ENCODE data around the gene PIAS1. TPM values are rescaled to one million over a fixed set of nuclear protein-coding genes. Genes with fewer than 3 reads are reported as not detected.

PIAS1 gene
- total RNA-seq, 4 donors from 2014 or later: 91.6 to 202 (median 111) TPM

DNA sequence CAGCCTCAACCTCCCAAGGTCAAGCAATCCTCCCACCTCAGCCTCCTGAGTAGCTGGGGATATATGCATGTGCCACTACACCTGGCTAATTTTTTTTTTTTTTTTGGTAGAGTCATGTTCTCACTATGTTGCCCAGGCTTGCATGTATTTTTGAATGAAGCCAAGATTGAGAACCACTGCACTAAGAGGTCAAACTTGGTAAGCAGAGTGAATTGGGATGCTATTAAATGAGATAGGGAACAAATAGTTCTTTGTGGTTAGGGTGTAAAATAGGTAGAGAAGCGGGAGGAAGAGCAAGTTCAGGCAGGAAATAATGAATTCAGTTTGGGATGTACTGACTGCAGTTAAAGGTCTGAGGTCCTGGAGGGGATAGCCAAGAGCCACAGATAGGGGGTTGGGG lies 39.9 kb upstream of the PIAS1 start:
- TF ChIP-seq POLR2A (IDR thresholded peaks at IDR 0.05): no peak
- TF ChIP-seq, protein P1, sequence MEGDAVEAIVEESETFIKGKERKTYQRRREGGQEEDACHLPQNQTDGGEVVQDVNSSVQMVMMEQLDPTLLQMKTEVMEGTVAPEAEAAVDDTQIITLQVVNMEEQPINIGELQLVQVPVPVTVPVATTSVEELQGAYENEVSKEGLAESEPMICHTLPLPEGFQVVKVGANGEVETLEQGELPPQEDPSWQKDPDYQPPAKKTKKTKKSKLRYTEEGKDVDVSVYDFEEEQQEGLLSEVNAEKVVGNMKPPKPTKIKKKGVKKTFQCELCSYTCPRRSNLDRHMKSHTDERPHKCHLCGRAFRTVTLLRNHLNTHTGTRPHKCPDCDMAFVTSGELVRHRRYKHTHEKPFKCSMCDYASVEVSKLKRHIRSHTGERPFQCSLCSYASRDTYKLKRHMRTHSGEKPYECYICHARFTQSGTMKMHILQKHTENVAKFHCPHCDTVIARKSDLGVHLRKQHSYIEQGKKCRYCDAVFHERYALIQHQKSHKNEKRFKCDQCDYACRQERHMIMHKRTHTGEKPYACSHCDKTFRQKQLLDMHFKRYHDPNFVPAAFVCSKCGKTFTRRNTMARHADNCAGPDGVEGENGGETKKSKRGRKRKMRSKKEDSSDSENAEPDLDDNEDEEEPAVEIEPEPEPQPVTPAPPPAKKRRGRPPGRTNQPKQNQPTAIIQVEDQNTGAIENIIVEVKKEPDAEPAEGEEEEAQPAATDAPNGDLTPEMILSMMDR (IDR thresholded peaks at IDR 0.05): no peak
- H3K27ac ChIP-seq: no peak overlapping the region
- H3K4me3 ChIP-seq (replicated peaks in 1 of 3): no peak overlapping the region
- intact Hi-C loops (cut with DNase I): no loop called here
- H3K27me3 ChIP-seq: no peaks in the 10 kb centered on the region
- no peak for DNase-seq
- H3K36me3 ChIP-seq: no peaks in the 10 kb centered on the region
- WGBS, 2 donors: 91 to 94% methylated on average over 1 of the region's 1 CpG
- H3K4me1 ChIP-seq: no peaks in the 10 kb centered on the region
- no peaks in the 10 kb centered on the region for H3K9me3 ChIP-seq

- TF ChIP-seq, protein P1 (IDR thresholded peaks at IDR 0.05): no peak
- TF ChIP-seq POLR2A (IDR thresholded peaks at IDR 0.05): no peak
Observed at GRCh38 chr15:68015244-68015643, 38.9 kb upstream of the PIAS1 start.

GRCh38 chr15:68017201-68017600 lies 36.9 kb upstream of the PIAS1 start:
- Histone ChIP-seq H3K36me3 (no peaks in the 10 kb centered on the region), H3K27ac (no peak overlapping the region), H3K4me1 (peaks cover 0 to 4% of the 10 kb centered on the region in 2 donors), H3K27me3 (no peaks in the 10 kb centered on the region), H3K9me3 (no peaks in the 10 kb centered on the region), H3K4me3 (replicated peaks in 1 of 3) (no peak overlapping the region)
- intact Hi-C loops (cut with DNase I): no loop called here
- TF ChIP-seq POLR2A (IDR thresholded peaks at IDR 0.05): no peak
- TF ChIP-seq, protein P1 (IDR thresholded peaks at IDR 0.05): no peak
- 86 to 89% methylated on average over 6 of the region's 6 CpGs for WGBS, 2 donors
- no peak for DNase-seq

More at GRCh38 chr15:68015244-68015643, 38.9 kb upstream of the PIAS1 start:
- WGBS, 2 donors: 93 to 96% methylated on average over 3 of the region's 3 CpGs
- no peaks in the 10 kb centered on the region for H3K4me1 ChIP-seq
- no peak overlapping the region for H3K27ac ChIP-seq
- H3K27me3 ChIP-seq: no peaks in the 10 kb centered on the region
- no peak overlapping the region for H3K4me3 ChIP-seq (replicated peaks in 1 of 3)
- no peaks in the 10 kb centered on the region for H3K9me3 ChIP-seq
- H3K36me3 ChIP-seq: no peaks in the 10 kb centered on the region
- intact Hi-C loops (cut with DNase I): no loop called here
- DNase-seq: no peak

GRCh38 chr15:68018797-68019444 lies 35.2 kb upstream of the PIAS1 start:
- Histone ChIP-seq H3K27ac (no peak overlapping the region), H3K9me3 (no peaks in the 10 kb centered on the region), H3K4me3 (replicated peaks in 1 of 3) (no peak overlapping the region), H3K36me3 (no peaks in the 10 kb centered on the region), H3K4me1 (peaks cover 0 to 4% of the 10 kb centered on the region in 2 donors), H3K27me3 (no peaks in the 10 kb centered on the region)
- 80 to 81% methylated on average over 5 of the region's 5 CpGs for WGBS, 2 donors
- TF ChIP-seq, protein P1 (IDR thresholded peaks at IDR 0.05): no peak
- no peak for TF ChIP-seq POLR2A (IDR thresholded peaks at IDR 0.05)
- DNase-seq: no peak
- intact Hi-C loops (cut with DNase I): no loop called here

DNA sequence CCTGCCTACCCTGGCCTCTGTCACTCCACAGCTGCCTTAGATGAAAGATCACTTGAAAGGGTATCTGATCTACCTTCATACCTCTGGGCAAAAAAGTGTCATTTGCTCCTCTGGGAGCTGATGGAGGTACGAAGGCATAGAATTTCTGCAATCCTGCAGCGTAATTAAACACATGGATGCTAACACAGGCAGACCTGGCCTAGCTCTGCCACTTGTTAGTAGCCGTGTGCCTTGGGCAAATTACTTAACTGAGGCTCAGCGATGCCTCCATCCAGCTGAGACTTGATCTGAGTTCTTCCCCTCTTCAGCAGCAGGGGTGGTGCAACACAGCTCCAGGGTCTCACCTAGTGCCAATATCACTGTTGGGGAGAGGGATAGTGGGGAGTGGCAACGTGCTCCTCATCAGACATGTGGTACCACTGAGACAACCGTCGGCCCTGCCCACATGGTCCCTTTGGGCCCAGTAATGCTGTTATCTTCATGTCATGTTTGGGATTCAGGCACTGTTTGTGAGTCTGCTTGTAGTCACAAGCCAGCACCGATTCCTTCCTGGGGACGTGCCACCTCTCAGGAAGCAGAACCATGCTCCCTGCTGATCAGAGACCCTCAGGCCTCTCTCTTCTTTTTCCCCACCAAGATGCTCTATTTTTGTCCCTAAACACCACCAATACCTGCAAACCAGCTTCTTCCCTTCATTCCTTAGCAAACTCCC lies 34.1 kb upstream of the PIAS1 start:
- H3K4me3 ChIP-seq (replicated peaks in 1 of 3): no peak overlapping the region
- H3K9me3 ChIP-seq: no peaks in the 10 kb centered on the region
- no peaks in the 10 kb centered on the region for H3K27me3 ChIP-seq
- H3K36me3 ChIP-seq: no peaks in the 10 kb centered on the region
- no peak for DNase-seq
- TF ChIP-seq POLR2A (IDR thresholded peaks at IDR 0.05): no peak
- TF ChIP-seq, protein P1 (IDR thresholded peaks at IDR 0.05): no peak
- WGBS, 2 donors: 83 to 90% methylated on average over 9 of the region's 9 CpGs
- intact Hi-C loops (cut with DNase I): no loop called here
- peaks cover 0 to 4% of the 10 kb centered on the region in 2 donors for H3K4me1 ChIP-seq
- no peak overlapping the region for H3K27ac ChIP-seq
